ENCODE measurements around the gene CCR2. TPM values are rescaled to one million over a fixed set of nuclear protein-coding genes. Genes with fewer than 3 reads are reported as not detected.
"Not testable (repeated sequence)": the region's sequence is repeated elsewhere in the genome, so short reads cannot be mapped to it uniquely, and the experiment has no call there.

Gene CCR2
- total RNA-seq, 1 experiment from 2014 or later = not detected

DNA sequence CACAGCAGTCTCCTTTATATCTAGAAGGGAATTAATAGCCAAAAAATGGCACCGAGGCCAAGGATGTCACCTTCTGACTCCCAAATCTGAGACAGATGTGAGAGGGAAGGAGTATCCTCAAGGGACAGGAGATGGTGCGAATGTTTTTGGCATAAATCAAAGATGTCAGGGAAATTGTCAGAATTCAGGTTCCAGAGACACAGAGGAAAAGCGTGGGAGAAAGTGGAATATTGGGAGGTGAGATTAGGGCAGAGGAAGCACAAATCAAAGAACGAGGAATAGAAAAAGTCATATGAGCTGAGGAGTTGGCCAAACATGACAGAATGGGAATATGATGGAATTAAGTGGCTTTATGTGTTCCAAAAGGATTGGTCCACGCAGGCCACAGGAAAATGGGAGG is 46.9 kb downstream of the CCR2 start:
- no peak for DNase-seq (ENCODE audit: low read depth)

DNA sequence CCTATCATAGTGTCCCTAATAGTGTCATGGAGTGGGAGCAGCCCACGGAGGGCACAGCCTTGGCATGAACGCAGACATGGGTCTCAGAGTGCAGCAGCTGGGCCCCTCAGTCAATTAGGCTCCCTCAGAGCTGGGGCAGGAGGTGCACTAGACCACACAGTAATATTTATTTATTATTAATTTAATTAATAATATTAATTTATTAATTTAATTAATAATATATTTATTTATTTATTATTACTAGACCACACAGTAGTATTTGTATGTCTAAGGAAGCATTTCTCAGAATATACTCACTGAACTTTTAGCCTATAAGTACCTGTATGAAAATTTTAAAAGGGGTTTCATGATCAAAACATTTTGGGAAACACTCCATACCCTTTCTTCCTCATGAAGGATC is 47.7 kb downstream of the CCR2 start:
- no peak for DNase-seq (ENCODE audit: low read depth)

DNA sequence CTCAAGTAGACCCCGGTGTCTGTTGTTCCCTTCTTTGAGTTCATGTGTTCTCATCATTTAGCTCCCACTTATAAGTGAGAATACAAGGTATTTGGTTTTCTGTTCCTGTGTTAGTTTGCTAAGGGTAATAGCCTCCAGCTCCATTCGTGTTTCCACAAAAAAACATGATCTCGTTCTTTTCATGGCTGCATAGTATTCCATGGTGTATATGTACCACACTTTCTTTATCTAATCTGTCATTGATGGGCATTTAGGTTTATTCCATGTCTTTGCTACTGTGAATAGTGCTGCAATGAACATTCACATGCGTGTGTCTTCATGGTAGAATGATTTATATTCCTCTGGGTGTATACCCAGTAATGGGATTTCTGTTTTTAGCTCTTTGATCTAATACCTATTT is 49.0 kb downstream of the CCR2 start:
- DNase-seq (ENCODE audit: low read depth) = not testable (repeated sequence)

DNA sequence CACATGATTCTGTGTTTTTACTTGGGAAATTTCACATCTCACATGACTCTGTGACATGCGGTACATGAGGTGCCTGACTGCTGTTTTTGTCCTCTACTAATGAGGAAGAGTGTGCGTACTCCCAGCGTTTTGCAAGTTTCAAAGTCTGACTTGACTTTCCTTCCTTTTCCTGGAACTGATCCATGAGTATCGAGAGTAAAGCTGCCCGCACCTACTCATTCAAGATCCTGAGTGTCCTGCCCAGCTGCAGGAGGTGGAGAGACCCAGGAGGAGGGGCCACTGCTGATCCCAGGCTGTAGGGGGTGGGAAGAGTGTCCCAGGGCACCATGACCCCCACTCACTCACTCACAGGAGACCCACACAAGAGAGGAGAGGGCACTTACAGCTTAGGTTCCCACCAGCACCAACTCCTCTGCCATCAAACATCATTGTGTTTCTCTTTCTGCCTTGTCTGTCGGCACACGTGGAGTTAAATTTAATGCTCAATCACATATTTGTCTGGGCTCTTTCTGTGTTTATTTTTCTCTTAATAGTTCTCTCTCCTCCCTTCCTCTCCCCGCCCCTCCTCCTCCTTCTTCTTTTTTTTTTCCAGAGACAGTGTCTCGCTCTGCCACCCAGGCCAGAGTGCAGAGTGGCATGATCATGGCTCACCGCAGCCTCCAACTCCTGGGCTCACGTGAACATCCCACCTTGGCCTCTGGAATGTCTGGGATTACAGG is 51.5 kb downstream of the CCR2 start:
- DNase-seq (ENCODE audit: low read depth) = no peak

DNA sequence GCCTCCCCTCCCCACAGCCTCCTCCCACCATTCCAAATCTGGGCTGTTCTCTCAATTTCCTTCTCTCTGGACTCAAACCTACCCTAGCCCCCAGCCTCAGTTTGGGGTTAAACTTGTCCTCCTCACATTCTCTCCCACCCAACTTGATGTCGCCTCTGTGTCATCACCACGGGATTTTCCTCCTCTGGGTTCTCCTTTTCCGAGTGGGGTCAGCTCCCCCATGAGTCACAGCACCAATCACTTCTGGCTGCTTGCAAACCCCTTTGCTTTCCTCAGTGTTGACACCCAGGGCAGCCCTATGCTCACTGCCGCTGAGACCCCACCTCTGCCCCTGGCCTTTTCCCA is 52.5 kb downstream of the CCR2 start:
- no peak for DNase-seq (ENCODE audit: low read depth)

DNA sequence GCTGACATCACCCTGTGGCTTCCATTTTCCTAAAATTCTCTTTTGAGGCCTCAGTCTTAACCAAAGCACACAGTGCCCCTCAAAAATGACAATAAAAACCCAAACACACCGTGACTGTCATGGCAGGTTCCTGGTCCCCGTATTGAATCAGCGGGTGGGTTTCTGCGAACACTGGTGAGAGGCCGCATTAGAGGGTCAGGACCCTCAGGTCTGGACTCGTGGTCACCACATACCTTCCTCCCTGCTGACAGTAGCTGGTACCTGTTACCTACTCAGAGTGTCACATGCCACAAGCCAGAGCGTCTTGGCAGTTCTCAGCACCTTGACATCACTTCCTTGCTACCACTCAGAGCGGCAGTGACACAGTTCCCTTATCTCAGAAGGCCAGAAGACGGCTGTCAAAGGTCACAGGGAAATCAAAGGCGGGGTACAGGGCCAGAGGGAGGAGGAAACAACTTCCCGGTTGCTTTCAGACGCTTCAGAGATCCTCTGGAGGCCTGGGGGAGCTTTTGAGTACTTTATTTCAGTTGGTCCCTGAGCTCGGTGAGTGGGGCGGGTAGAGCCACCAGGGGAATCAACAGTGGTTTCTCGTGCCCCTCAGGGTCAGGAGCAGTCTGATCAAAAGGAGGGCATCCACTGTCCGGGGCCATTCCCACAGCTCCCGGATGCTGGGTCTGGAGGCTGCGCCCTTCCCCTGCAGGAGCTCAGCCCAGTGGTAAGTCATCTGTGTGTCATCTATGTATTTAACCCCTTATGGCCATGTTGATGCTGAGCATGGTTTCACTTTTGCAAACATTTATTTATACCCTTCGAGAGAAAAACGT is 53.1 kb downstream of the CCR2 start, which contains the start of the genes CCR5AS and CCRL2:
Gene CCR5AS (minus strand): TSS at position 279 of the 824 bp plus-strand sequence.
Gene CCRL2 (plus strand): TSS at position 472 of the 824 bp plus-strand sequence. CDS start 821 bp downstream, outside the sequence.
- DNase-seq (ENCODE audit: low read depth) = peak; percentile 80

DNA sequence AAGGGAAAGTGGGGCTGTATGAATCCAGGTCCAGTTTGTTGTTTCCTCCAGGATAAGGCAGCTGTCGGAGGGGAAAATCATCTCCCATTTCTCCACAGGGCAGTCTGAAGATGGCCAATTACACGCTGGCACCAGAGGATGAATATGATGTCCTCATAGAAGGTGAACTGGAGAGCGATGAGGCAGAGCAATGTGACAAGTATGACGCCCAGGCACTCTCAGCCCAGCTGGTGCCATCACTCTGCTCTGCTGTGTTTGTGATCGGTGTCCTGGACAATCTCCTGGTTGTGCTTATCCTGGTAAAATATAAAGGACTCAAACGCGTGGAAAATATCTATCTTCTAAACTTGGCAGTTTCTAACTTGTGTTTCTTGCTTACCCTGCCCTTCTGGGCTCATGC is 54.1 kb downstream of the CCR2 start:
- no peak for DNase-seq (ENCODE audit: low read depth)

DNA sequence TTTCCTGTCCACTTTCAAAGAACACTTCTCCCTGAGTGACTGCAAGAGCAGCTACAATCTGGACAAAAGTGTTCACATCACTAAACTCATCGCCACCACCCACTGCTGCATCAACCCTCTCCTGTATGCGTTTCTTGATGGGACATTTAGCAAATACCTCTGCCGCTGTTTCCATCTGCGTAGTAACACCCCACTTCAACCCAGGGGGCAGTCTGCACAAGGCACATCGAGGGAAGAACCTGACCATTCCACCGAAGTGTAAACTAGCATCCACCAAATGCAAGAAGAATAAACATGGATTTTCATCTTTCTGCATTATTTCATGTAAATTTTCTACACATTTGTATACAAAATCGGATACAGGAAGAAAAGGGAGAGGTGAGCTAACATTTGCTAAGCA is 54.9 kb downstream of the CCR2 start:
- no peak for DNase-seq (ENCODE audit: low read depth)

DNA sequence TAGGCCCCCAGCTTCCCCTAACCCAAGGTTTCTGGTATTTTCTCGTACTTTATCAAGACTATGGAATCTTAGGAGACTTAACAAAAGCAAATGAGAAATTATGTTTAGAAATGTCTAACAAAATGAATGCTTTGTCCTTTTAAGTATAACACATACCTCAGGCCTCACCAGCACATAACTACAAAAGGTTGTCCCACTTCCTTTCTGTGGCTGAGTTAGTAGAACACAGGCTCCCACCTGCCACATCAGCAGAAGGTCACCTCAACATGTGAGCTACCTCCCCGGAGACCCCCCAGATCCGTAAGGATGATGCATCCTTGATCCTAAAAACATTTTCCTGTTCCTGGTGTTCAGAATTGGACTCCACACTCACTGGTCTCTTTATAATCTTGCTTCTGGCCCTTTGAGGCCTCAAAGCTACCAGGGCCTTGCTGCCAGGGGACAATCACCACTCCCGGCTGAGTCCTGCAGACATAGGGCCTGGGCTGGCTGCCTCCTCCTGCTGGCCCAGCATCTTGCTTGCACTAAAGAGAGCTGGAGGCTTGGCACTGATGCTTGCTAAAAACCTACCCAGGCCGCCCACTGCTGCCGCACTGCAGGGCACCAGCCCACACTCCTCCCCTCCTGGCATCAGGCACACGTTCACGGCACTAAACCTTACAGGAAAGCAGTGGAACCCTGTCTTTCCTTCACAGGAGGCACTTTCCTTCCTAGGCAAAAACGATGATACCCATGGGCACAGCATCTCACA is 56.0 kb downstream of the CCR2 start:
- no peak for DNase-seq (ENCODE audit: low read depth)

Other genes starting within 250 kb of the CCR2 start
- gene CCR1, start 145.8 kb upstream of the CCR2 start, total RNA-seq (2014; rRNA removed; shearing (Covaris generic)) = 0.19 and 0.27 TPM in 2 replicates
- gene CCR3, start 111.7 kb upstream of the CCR2 start, total RNA-seq (2014; rRNA removed; shearing (Covaris generic)) = not detected in 2 replicates
- not detected in 2 replicates for gene CCR5, start 16.8 kb downstream of the CCR2 start, total RNA-seq (2014; rRNA removed; shearing (Covaris generic))
- gene CCRL2, start 53.1 kb downstream of the CCR2 start, total RNA-seq (2014; rRNA removed; shearing (Covaris generic)) = 2.6 and 3.7 TPM in 2 replicates
- gene LTF, start 110.8 kb downstream of the CCR2 start, total RNA-seq (2014; rRNA removed; shearing (Covaris generic)) = 0.16 and 0.63 TPM in 2 replicates
- not detected in 2 replicates for gene RTP3, start 143.9 kb downstream of the CCR2 start, total RNA-seq (2014; rRNA removed; shearing (Covaris generic))
- gene LRRC2, start 212.2 kb downstream of the CCR2 start, total RNA-seq (2014; rRNA removed; shearing (Covaris generic)) = 0.19 and 0.20 TPM in 2 replicates